ENCODE measurements around the gene BBS12. TPM values are rescaled to one million over a fixed set of nuclear protein-coding genes. Genes with fewer than 3 reads are reported as not detected.
"Not testable (repeated sequence)": the region's sequence is repeated elsewhere in the genome, so short reads cannot be mapped to it uniquely, and the experiment has no call there.

The BBS12 gene
- total RNA-seq, 1 experiment from 2014 or later = 4.9 TPM

DNA sequence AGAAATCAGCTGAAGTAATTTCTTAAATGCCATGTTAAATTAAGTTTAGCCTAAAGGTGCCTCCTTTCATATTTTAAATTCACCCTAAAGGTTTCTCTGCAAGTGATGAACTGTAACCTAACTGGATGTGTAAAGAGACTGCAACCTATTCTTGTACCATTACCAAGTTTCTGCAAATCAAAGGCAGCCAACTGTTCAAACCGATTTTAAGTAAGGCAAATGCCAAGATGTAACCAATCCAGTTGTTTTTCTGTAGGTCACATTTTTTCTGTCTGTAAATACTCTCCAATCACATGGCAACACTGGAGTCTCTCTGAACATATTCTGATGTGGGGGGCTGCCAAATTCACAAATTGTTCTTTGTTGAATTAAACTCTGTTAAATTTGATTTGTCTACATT is 51.8 kb downstream of the BBS12 start:
- CTCF ChIA-PET = no interaction called here
- intact Hi-C loops (cut with micrococcal nuclease; ENCODE audit: unreplicated experiment) = no loop called here

DNA sequence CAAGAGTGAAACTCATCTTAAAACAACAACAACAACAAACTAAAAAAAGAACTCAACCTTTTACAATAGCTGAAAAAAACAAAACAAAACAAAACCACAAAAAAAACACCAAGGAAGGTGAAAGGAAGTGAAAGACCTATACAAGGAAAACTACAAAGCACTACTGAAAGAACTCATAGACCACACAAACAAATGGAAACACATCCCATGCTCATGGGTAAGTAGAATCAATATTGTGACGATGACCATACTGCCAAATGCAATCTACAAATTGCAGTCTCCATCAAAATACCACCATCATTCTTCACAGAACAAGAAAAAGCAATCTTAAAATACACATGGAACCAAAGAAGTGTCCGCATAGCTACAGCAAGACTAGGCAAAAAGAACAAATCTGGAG is 52.6 kb downstream of the BBS12 start:
- no peak for TF ChIP-seq EZH2 (IDR thresholded peaks at IDR 0.05; ENCODE audit: low read depth)
- TF ChIP-seq, protein P1, sequence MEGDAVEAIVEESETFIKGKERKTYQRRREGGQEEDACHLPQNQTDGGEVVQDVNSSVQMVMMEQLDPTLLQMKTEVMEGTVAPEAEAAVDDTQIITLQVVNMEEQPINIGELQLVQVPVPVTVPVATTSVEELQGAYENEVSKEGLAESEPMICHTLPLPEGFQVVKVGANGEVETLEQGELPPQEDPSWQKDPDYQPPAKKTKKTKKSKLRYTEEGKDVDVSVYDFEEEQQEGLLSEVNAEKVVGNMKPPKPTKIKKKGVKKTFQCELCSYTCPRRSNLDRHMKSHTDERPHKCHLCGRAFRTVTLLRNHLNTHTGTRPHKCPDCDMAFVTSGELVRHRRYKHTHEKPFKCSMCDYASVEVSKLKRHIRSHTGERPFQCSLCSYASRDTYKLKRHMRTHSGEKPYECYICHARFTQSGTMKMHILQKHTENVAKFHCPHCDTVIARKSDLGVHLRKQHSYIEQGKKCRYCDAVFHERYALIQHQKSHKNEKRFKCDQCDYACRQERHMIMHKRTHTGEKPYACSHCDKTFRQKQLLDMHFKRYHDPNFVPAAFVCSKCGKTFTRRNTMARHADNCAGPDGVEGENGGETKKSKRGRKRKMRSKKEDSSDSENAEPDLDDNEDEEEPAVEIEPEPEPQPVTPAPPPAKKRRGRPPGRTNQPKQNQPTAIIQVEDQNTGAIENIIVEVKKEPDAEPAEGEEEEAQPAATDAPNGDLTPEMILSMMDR (conservative IDR thresholded peaks at IDR 0.05) = no peak
- no TSS peak for BruUV-seq (replicated peaks)
- intact Hi-C loops (cut with micrococcal nuclease; ENCODE audit: unreplicated experiment) = no loop called here
- Histone ChIP-seq H3K4me2 (no peak overlapping the region), H3K27me3 (ENCODE audit: insufficient read depth, low read depth) (no peaks in the 10 kb centered on the region), H3K9me3 (ENCODE audit: insufficient read depth, low read depth) (peaks cover 24% of the 10 kb centered on the region), H3K4me3 (no peak overlapping the region), H3K36me3 (ENCODE audit: low read depth) (no peaks in the 10 kb centered on the region), H3K9me2 (ENCODE audit: insufficient read depth) (no peaks in the 10 kb centered on the region; the same call in 1 of the 2 replicates), H3F3A (ENCODE audit: insufficient read depth, low read depth) (peaks cover 19% of the 10 kb centered on the region), H3K27ac (no peak overlapping the region), H2AFZ (no peak overlapping the region), H3K4me1 (replicated peaks; ENCODE audit: insufficient read depth) (peaks cover 47% of the 10 kb centered on the region), H3K79me2 (ENCODE audit: low read depth) (no peaks in the 10 kb centered on the region), H4K20me1 (ENCODE audit: insufficient read depth) (no peaks in the 10 kb centered on the region)
- ChIA-PET POLR2A (ENCODE audit: unreplicated experiment) (no interaction called here), CTCF (no interaction called here)
- no peak for DNase-seq

More for the DNA sequence above, 51.8 kb downstream of the BBS12 start:
- POLR2A ChIA-PET (ENCODE audit: unreplicated experiment) = no interaction called here
- Histone ChIP-seq H3F3A (ENCODE audit: insufficient read depth, low read depth) (peaks cover 19% of the 10 kb centered on the region), H3K4me2 (peak overlapping the region; percentile 55), H3K27me3 (ENCODE audit: insufficient read depth, low read depth) (no peaks in the 10 kb centered on the region), H3K9me2 (ENCODE audit: insufficient read depth) (no peaks in the 10 kb centered on the region; the same call in 1 of the 2 replicates), H3K4me1 (replicated peaks; ENCODE audit: insufficient read depth) (peaks cover 47% of the 10 kb centered on the region), H3K79me2 (ENCODE audit: low read depth) (no peaks in the 10 kb centered on the region), H3K4me3 (no peak overlapping the region), H3K9me3 (ENCODE audit: insufficient read depth, low read depth) (peaks cover 24% of the 10 kb centered on the region), H3K36me3 (ENCODE audit: low read depth) (no peaks in the 10 kb centered on the region), H2AFZ (no peak overlapping the region; the same call in 1 of the 2 replicates), H4K20me1 (ENCODE audit: insufficient read depth) (no peaks in the 10 kb centered on the region), H3K27ac (peak overlapping the region; percentile 56)
- BruUV-seq (replicated peaks) = no TSS peak
- no peak for DNase-seq
- TF ChIP-seq EZH2 (IDR thresholded peaks at IDR 0.05; ENCODE audit: low read depth) = no peak
- TF ChIP-seq, protein P1 (conservative IDR thresholded peaks at IDR 0.05) = no peak

DNA sequence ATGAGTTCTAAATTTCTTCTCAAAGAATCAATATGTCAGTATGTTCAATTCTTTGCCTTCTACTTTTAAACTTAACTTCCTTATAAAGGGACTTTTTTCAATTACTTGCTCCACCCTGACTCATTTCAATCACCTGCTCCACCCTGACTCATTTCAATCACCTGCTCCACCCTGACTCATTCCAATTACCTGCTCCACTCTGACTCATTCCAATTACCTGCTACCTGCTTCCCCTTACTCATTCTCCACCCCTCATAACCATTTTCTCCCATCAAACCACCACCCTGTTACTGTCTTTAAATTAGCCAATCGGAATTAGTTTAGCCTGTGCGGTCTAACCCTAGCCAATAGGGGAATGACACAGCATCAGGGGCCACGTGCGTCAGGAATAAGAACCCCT is 53.8 kb downstream of the BBS12 start:
- H3K4me3 ChIP-seq; POLR2A ChIA-PET (ENCODE audit: unreplicated experiment); intact Hi-C loops (cut with micrococcal nuclease; ENCODE audit: unreplicated experiment); BruUV-seq (replicated peaks); H3K9me2 ChIP-seq (ENCODE audit: insufficient read depth); H3K36me3 ChIP-seq (ENCODE audit: low read depth); H4K20me1 ChIP-seq (ENCODE audit: insufficient read depth); H3K79me2 ChIP-seq (ENCODE audit: low read depth); H3K4me2 ChIP-seq; H2AFZ ChIP-seq; CTCF ChIA-PET; H3K27me3 ChIP-seq (ENCODE audit: insufficient read depth, low read depth): not testable (repeated sequence)
- Histone ChIP-seq H3K9me3 (ENCODE audit: insufficient read depth, low read depth) (peaks cover 24% of the 10 kb centered on the region), H3K4me1 (replicated peaks; ENCODE audit: insufficient read depth) (peaks cover 47% of the 10 kb centered on the region), H3K27ac (peak overlapping the region; percentile 46), H3F3A (ENCODE audit: insufficient read depth, low read depth) (peaks cover 19% of the 10 kb centered on the region)
- DNase-seq = peak in 1 of 2 experiments; percentile 74

DNA sequence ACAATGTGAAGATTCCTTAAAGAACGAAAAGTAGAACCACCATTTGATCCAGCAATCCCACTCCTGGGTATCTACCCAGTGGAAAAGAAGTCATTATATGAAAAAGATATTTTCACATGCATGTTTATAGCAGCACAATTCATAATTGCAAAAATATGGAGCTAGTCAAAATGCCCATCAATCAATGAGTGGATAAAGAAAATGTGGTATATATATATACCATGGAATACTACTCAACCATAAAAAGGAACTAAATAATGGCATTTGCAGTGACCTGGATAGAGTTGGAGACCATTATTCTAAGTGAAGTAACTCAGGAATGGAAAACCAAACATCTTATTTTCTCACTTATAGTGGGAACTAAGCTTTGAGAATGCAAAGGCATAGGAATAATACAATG is 54.4 kb downstream of the BBS12 start:
- H3K36me3 ChIP-seq (ENCODE audit: low read depth); H2AFZ ChIP-seq; CTCF ChIA-PET; DNase-seq; H3K79me2 ChIP-seq (ENCODE audit: low read depth); H3K27me3 ChIP-seq (ENCODE audit: insufficient read depth, low read depth); H3K4me2 ChIP-seq; BruUV-seq (replicated peaks); POLR2A ChIA-PET (ENCODE audit: unreplicated experiment); H4K20me1 ChIP-seq (ENCODE audit: insufficient read depth); intact Hi-C loops (cut with micrococcal nuclease; ENCODE audit: unreplicated experiment); H3K9me2 ChIP-seq (ENCODE audit: insufficient read depth): not testable (repeated sequence)
- peaks cover 47% of the 10 kb centered on the region for H3K4me1 ChIP-seq (replicated peaks; ENCODE audit: insufficient read depth)
- 0 out of 2 replicates have a peak overlapping the region, but pooled peaks have one; percentile 3 for H3K4me3 ChIP-seq
- peak overlapping the region; percentile 46 for H3K27ac ChIP-seq
- H3F3A ChIP-seq (ENCODE audit: insufficient read depth, low read depth) = peaks cover 19% of the 10 kb centered on the region
- peaks cover 24% of the 10 kb centered on the region for H3K9me3 ChIP-seq (ENCODE audit: insufficient read depth, low read depth)
